GM18519 (cell line): ENCODE results near the gene TRIM14.
"Not testable (repeated sequence)": the region's sequence is repeated elsewhere in the genome, so short reads cannot be mapped to it uniquely, and the experiment has no call there.

Experiments used
- ATAC-seq: cut with Tn5 transposase; IDR thresholded peaks from one replicate; pipeline ENCODE4 v1.9.1; 2021; ENCODE audit warnings: mild to moderate bottlenecking, moderate library complexity; ENCODE audit not compliant: unreplicated experiment, low FRiP score

The TRIM14 gene

DNA sequence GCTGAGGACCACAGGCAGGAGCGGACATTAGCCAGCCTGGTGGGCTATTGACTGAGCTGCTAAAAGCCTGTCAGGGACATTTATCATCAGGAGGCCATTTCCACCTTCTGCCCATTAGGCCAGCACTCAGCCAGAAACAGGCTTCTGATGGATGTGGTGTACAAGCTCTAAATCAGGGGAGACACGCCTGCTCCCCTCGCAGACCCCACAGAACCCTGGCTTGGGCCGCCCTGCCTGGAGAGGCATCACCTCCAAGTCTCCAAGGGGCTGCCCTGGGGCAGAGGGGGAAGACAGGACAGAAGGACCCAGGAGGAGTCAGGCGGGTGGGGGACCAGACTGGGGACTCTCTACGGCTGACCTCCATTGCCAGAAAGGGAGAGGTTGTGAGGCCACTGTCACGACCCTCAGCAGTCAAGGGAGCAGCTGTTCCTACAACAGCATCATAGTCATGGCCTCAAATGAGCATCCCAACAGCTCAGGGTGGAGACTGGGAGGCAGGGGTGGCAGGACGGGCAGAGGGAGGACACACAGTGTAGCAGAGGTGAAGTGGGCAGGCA is 24.0 kb upstream of the TRIM14 start:
- ATAC-seq, result no peak

DNA sequence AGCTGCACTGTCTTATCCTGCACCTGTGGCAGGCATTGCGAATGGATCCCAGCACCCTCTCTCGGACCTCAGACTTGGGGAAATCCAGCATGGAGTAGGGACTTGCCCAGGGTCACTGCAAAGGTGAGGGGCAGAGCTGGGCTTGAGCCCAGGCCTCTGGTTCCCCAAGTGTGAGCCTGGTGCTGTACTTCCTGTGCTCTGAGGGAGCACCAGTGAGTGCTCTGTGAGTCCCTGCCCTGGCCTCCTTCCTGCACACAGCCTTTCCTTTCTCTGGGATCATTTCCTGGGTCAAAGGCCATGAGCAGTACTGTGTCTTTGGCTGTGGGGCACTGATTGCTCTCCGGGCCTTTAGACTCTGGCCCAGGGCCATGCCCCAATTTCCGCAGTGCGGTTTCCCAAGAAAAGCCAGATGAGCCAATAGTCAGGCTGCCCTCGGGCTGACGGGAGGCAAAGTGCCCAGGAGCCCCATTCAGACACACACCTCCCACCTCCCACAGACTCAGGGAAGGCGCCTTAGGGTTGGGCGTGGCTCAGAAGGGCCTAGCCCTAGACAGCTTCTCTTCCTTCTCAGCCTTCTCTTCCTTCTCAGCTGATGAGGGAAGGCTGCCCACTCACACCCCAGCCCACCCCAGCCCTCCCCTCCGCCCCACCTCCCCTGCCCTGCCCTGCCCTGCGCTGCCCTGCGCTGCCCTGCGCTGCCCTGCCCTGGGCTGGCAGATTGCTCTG is 23.3 kb upstream of the TRIM14 start:
- ATAC-seq, result no peak

DNA sequence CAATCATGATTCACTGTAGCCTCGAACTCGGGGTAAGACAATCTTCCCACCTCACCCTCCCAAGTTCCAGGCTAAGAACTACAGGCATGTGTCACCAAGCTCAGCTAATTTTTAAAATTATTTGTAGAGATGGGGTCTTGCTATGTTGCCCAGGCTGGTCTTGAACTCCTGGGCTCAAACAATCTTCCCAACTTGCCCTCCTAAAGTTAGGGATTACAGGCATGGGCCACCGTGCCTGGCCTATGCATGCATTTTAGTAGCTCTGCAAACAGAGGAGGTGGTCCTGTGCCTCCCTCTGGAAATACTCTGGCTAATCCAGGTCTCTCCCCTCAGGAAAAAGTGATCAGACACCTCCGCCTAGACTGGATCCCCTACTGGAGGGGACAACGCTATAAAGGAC is 21.5 kb upstream of the TRIM14 start:
- ATAC-seq, result no peak

DNA sequence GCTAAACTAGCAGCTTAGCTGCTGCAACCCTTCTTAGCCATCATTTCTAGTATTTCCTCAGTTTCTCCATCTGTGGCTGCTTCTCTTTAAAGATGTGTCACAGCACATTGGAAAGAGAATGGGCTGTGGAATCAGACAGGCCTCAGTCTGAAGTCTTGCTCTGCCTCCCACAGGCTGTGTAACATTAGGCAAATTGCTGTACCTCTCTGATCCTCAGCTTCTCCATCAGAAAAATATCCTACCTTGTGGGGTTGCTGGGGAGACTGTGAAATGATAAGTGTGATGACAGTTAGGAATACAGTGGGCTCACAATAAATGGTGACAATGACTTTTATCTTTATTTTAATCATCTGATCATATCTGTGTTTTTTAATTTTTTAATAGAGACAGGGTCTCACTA is 17.5 kb upstream of the TRIM14 start:
- no peak for ATAC-seq

DNA sequence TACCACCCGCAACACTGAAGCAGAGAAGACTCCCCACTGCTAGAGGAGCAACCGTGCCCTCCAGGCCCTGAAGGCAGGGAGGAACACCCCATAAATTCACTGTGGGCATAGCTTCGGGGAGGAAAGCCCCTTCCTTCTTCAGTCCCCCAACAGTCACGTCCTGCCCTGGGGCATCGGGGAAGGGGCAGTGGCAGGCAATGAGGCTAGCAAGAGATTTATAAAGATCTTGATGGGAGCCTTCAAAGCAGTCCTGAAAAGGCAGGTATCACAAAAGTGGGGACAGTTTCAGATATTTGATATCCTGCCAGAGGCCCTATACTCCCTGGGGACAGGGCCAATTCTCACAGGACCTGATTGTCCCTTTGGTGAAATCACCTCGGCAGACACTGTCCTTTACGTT is 16.9 kb upstream of the TRIM14 start:
- no peak for ATAC-seq

DNA sequence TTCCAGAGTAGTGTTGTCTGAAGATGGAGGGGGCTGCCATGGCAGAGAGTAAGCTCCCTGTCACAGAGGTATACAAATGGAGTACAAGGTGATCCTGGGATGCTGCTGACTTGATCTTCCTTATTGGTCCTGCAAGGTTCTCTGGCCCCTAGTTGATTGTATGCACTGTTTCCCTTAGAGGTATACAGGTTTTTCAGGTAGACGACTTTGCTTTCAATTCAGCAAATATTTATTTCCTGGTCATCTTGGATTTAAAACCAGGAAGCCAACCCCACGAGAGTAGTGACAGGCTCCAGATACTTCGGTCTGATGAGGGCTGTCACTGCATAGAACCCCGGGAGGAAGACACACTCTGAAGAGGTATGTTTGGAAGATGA is 16.5 kb upstream of the TRIM14 start:
- ATAC-seq, result no peak

DNA sequence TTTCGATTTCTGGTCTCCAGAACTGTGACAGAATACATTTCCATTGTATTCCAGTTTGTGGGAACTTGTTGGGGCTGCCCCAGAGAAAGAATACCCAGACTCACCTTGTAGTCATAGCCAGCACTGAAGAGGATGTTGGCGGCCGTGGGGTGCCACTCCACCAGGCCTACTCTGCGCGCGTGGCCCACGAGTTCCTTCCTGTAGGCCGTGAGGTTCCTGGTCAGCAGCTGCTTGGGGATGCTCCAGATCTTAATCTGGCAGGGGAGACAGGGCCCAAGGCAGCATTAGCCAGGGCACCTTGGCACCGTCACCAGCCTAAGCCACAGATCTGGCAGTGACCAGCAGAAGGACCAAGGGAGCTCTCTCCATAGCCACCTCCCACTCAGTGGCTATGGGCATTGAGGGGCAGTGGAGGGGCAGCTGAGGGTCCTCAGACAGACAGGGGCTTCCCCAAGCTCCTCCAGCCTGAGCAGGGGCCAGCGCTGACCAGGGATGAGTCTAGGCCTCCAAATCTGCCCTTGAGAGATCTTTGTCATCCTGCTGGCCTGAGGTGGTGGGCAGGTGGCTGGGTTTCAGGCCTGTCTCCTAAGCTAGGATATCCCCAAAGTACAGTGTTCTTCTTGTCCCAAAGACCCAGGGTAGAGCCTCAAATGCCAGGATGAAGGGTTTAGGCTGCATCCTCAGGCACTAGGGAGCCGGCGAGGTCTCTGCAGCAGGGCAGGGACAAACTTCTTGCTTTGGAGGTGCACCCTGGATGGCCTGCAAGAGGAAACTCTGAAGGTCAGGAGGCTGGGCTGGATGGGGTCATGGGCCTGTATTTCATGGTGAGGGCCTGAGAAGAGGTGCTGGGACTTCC is 15.9 kb upstream of the TRIM14 start:
- no peak for ATAC-seq

DNA sequence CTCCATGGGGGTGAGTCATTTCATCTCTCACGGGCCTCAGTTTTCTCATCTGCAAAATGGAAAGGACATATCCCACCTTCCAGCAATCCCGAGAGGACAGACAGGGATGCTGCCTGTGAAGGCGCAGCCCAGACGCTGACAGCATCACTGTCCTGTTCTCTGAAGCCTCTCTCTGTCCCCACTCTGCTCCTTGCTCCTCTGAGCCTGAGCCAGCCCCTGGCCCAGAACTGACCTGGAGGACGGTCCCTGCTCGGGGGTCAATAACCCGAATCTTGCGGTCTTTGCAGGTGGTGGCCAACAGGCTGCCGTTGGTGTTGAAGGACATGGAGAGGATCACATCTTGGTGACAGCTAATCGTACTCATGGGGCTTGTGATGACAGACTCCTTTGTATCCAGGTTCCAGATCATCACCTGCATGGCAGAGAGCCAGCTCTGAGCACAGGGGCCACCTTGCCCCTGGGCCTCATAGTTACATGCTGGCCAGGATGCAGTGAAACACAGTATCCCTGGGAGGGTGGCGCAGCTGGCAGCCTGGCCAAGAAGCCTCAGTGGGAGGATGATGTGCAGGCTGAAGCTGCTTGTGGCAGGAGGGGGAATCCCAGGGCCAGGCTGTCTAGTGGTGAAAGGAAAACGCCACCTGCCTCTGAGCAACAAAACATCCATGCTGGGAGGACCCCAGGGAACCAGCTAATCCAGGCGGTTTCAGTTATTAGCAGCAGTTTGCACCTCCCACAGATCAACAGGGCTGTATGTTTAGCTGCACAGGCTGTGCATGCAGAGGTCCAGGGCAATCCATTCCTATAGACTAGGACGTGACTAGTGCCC is 14.0 kb upstream of the TRIM14 start:
- no peak for ATAC-seq

DNA sequence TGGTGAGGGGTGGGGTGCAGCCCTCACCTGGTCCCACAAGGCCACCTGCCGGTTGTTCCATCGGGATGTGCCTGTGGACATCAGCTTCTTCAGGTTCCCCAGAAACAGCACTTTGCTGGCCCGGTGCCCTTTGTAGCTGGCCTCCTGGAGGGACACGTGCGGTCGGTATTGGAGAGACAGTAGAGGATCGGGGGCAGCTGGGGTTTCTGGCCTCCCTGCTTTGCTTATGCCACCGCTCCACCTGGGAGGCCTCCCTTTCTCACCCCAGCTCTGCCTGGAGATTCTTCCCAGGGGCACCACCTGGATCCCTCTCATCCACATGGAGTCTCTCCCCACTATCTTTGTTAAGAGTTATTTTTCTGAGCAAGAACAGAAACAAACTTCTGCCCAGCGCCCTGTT is 13.1 kb upstream of the TRIM14 start:
- no peak for ATAC-seq

DNA sequence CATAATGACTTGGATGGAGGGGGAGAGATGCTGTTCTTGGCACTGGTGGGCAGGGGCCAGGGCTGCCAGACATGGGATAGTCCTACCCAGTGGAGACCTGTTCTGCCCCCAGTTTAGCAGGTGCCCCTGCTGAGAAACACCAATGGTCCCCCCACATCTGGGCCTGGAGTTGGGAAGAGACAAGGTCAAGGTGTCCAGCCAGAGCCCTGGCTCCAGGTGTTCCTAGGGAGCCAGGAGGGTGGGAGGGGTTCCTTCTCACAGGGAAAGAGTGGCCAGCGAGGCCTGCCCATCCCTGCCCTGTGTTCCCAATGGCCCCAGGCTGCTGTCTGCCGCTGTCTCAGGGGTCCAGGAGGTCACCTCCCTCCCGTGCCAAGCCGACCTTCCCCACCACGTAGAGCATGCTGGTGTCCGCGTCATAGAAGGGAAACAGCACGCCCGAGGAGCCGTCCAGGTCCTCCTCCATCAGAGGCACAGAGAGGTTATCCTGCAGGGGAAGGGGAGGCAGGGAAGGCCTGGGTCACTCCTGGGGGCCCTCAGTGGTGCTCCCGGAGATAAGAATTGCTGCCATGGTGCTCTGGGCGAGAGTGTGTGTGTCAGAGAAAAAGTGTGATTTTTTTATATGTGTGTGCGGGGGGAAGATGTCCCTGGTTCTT is 11.7 kb upstream of the TRIM14 start:
- ATAC-seq, result no peak

DNA sequence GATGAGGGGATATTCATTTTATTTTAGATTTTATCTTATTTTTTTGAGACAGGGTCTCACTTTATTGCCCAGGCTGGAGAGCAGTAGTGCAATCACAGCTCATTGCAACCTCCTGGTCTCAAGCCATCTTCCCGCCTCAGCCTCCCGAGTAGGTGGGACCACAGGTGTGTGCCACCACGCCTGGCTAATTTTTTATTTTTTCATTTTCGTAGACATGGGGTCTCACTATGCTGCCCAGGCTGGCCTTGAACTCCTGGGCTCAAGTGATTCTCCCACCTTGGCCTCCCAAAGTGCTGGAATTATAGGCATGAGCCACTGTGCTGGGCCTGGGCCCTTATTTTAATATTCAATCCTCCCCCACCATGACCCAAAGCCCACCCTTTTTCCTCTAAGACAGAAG is 11.0 kb upstream of the TRIM14 start:
- ATAC-seq, result not testable (repeated sequence)

DNA sequence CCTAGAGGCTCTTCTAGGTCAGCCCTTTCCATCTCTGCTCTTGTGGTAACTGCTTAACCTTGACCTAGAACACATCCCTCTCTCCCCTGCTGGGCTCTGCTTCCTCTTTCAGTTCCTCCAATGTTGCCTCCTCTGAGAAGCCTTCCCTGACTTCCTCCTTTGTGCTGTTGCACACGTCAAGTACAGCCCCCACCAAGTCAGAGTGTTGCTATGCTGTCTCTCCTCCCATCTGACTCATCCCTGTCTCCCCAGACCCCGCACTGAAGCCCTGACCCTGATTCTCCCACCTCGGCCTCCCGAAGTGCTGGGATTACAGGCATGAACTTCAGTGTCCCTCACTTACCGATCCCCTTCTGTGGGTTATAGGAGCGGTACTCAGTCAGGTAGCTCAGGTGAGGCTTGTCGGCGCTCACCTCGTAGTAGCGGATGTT is 10.4 kb upstream of the TRIM14 start:
- ATAC-seq, result no peak

DNA sequence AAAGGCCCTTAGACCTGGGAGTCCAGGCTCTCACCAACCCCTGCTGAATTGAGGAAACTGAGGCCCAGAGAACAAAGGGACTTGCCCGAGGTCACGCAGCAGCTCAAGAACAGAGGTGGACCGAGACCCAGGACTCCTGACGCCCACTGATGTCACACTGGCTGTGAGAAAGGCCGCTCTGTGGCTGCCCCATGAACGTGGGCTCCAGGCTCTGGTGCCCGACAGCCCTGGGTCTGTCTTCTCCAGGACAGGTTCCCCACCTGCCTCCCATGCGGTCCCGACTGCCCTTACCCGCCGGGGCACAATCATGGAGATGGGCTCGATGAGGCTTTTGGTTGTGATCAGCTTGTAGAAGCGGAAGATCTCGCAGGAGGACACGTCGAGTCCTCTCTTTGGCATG is 9.3 kb upstream of the TRIM14 start:
- ATAC-seq, result no peak

DNA sequence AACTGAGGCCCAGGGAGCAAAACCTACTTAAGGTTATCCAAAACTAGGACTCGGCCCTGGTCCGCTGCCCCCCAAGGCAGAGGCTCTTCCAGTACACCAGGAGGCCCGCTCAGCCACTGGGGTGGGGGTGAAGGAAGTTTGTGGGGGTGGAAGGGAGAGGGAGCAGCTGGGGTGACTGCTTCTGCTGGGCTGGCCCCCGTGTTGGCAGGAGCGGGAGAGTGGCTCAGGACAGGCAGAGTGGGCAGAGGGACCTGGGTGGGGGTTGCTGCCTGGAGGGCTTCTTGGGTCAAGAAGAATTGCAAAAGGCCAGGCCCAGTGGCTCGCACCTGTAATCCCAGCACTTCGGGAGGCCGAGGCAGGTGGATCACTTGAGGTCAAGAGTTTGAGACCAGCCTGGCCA is 8.2 kb upstream of the TRIM14 start:
- ATAC-seq, result no peak

DNA sequence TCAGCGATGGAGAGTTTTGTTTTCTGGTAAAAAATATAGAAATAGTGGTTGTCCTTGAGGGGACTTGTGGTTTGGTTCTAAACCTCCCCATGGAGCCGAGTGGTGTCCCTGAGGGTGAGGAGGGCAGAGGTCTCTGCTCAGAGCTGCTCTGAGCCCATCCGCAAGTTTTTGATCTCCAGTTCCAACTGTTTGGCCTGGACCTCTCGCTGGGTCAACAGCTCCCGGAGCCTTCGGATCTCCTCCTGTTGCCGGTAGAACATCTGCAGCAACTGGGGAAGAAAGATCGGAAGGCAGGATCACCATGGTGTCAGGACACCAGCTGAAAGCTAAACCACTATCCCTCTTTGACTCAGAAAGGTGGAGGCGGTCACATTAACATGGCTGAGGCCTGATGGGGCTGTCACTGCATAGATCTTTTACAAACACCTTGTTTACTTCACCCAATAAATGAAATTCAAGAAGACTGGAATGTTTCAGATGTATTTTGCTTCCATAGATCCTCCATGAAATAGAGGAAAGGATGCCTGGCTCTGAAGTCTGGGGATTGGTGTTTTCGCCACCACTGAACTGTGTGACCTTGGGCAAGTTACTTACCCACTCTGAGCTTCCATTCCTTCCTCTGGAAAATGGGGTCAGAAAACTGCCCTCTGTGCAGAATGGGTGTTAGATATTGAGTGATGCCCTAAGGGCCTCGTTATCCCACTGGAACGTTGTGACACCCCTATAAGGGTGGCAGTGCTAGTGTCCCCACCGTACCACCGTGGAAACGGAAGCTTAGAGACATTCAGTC is 5.8 kb upstream of the TRIM14 start:
- no peak for ATAC-seq

DNA sequence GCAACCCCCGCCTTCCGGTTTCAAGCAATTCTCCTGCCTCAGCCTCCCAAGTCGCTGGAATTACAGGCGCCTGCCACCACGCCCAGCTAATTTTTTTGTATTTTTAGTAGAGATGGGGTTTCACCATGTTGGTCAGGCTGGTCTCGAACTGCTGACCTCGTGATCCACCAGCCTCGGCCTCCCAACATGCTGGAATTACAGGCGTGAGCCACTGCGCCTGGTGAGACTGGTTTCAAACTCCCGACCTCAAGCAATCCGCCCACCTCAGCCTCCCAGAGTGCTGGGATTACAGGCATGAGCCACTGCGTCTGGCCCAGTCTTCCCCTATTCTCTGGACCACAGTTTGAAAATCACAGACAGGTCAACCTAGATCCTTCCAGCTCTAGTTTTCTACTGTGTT is 5.1 kb upstream of the TRIM14 start:
- not testable (repeated sequence) for ATAC-seq

DNA sequence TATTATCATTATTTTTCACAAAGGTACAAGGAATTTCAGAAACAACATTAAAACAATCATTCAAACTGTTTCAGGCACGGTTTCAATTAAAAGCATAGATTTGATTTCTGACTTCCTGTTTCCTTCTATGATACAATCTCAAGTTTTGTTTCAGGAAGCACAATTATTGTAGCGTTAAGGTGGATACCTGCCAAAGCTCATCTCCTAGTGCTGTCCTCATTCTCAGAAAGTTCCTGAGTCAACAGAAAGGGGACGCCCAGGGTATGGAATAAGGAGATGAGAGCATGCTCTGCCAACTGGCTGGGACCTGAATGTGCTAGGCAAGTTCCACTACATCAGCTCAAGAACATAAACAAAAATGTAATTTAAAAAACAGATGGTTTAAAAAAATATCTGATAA is 2.0 kb upstream of the TRIM14 start:
- no peak for ATAC-seq

DNA sequence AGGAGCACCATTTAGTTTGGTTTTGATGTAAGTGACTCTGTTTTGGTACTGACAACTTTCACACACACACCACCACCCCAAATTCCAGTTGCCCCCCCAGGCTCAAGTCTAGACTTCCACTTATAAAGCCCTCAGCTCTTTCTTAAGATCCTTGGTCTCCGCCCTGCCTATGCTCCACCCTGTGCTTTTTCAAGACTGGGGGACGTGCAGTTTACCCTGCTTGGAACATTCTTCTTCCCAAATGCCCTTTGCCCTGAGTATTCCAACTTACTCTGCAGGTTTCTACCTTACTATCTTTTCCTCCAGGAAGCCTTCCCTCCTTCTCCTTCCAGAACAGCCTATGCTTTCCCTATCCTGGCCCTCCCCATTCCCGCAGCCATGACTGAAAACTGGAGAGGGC is 1.5 kb upstream of the TRIM14 start:
- ATAC-seq, result no peak

DNA sequence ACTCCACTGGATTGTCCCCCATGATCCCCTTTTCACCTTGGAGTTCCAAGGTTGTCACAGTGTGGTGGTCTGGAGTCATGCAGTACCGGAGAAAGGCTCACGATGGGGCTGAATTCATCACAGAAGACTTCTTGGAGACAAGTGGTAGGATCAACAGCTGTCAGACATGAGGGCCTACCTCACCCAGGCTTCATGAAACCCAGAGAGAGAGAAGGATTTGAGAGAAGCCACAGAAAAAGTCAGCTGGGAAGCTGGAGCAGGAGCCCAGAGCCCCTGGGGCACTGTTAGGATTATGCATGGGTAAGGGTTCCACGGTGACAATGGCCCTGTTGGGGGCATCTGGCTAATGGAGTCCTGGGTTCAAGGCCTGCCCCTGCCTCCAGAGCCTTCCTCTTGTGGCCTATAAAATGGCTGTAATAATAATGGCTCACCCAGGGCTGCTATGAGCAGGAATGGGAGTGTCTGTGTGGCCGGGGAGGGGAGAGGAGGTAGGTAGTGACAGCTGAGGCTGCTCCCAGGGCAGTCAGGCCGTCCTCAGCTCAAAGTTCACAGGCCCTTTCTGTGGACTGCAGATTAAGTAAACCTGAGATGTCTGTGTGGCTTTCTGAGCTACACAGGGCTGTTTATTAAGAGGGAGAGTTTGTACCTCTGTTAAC is 910 bp downstream of the TRIM14 start:
- no peak for ATAC-seq
